ENCODE results near the gene KRTAP17-1. TPM values are rescaled to one million over a fixed set of nuclear protein-coding genes. Genes with fewer than 3 reads are reported as not detected.

KRTAP17-1 gene
- total RNA-seq, 1 experiment from 2014 or later: not detected

DNA sequence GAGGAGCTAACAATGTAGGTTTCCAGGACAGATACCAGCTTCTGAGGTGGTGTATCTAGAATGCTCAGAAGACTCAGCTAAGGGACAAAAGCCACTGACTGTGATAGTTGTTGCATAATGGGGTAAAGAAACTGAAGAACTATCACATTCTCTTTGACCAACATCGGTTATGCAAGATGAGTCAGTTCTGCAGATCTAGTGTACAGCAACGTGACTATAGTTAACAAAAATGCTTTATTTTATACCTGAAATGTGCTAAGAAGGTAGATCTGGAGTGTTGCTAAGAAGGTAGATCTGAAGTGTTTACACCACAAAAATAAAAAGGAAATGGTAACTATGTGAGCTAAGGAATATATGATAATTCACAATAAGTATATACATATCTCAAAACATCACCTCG is 47.8 kb downstream of the KRTAP17-1 start:
- Histone ChIP-seq H3K27ac (peak overlapping the region; percentile 17; the same call in 1 of the 2 replicates), H3K4me2 (no peak overlapping the region), H4K20me1 (ENCODE audit: insufficient read depth) (no peaks in the 10 kb centered on the region), H2AFZ (no peak overlapping the region), H3K27me3 (ENCODE audit: insufficient read depth, low read depth) (no peaks in the 10 kb centered on the region), H3K36me3 (ENCODE audit: low read depth) (no peaks in the 10 kb centered on the region), H3F3A (ENCODE audit: insufficient read depth, low read depth) (no peaks in the 10 kb centered on the region), H3K9me2 (ENCODE audit: insufficient read depth) (no peaks in the 10 kb centered on the region), H3K4me3 (no peak overlapping the region), H3K79me2 (ENCODE audit: low read depth) (no peaks in the 10 kb centered on the region), H3K9me3 (ENCODE audit: insufficient read depth, low read depth) (no peaks in the 10 kb centered on the region), H3K4me1 (replicated peaks; ENCODE audit: insufficient read depth) (peaks cover 12% of the 10 kb centered on the region)
- ChIA-PET POLR2A (ENCODE audit: unreplicated experiment) (no interaction called here), CTCF (no interaction called here)
- TF ChIP-seq, protein P1, sequence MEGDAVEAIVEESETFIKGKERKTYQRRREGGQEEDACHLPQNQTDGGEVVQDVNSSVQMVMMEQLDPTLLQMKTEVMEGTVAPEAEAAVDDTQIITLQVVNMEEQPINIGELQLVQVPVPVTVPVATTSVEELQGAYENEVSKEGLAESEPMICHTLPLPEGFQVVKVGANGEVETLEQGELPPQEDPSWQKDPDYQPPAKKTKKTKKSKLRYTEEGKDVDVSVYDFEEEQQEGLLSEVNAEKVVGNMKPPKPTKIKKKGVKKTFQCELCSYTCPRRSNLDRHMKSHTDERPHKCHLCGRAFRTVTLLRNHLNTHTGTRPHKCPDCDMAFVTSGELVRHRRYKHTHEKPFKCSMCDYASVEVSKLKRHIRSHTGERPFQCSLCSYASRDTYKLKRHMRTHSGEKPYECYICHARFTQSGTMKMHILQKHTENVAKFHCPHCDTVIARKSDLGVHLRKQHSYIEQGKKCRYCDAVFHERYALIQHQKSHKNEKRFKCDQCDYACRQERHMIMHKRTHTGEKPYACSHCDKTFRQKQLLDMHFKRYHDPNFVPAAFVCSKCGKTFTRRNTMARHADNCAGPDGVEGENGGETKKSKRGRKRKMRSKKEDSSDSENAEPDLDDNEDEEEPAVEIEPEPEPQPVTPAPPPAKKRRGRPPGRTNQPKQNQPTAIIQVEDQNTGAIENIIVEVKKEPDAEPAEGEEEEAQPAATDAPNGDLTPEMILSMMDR (conservative IDR thresholded peaks at IDR 0.05): no peak
- intact Hi-C loops (cut with micrococcal nuclease; ENCODE audit: unreplicated experiment): no loop called here
- no TSS peak for BruUV-seq (replicated peaks)
- DNase-seq: peak in 1 of 2 experiments; percentile 42

DNA sequence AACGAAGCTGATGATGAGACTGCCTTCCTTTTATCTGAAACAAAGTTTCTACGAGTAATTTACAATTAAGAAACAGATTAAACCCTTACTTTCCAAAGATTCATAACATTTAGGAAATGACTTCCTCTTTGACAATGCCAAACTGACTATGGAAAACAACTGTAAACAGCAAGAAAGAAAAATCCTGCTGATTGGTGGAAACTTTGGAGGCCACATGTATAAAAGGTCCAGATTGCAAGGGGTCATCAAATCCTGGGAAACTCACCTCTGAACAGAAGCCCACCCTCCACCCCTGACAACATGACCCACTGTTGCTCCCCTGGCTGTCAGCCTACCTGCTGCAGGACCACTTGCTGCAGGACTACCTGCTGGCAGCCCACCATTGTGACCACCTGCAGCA is 50.4 kb downstream of the KRTAP17-1 start, which contains the start of gene KRTAP9-6:
TSS of gene KRTAP9-6 (plus strand) at position 301 of the 400 bp plus-strand sequence. CDS start at position 301, 0 bp downstream.
- TF ChIP-seq, protein P1 (conservative IDR thresholded peaks at IDR 0.05): no peak
- TF ChIP-seq EZH2 (IDR thresholded peaks at IDR 0.05; ENCODE audit: low read depth): no peak
- peaks cover 12% of the 10 kb centered on the region for H3K4me1 ChIP-seq (replicated peaks; ENCODE audit: insufficient read depth)
- H3K4me2 ChIP-seq: no peak within 1 kb of the TSS
- no peaks in the 10 kb centered on the region for H3F3A ChIP-seq (ENCODE audit: insufficient read depth, low read depth)
- H3K36me3 ChIP-seq (ENCODE audit: low read depth): no peaks in the 10 kb centered on the region
- no peaks in the 10 kb centered on the region for H3K27me3 ChIP-seq (ENCODE audit: insufficient read depth, low read depth)
- POLR2A ChIA-PET (ENCODE audit: unreplicated experiment): no interaction called here
- no peaks in the 10 kb centered on the region for H3K79me2 ChIP-seq (ENCODE audit: low read depth)
- no peaks in the 10 kb centered on the region for H4K20me1 ChIP-seq (ENCODE audit: insufficient read depth)
- H3K9me2 ChIP-seq (ENCODE audit: insufficient read depth): no peaks in the 10 kb centered on the region
- no peak within 1 kb of the TSS for H2AFZ ChIP-seq
- no peak within 1 kb of the TSS for H3K4me3 ChIP-seq
- DNase-seq: no peak
- no peaks in the 10 kb centered on the region for H3K9me3 ChIP-seq (ENCODE audit: insufficient read depth, low read depth)
- CTCF ChIA-PET: no interaction called here
- no TSS peak for BruUV-seq (replicated peaks)
- intact Hi-C loops (cut with micrococcal nuclease; ENCODE audit: unreplicated experiment): no loop called here
- H3K27ac ChIP-seq: no peak within 1 kb of the TSS

Other genes with a start within 250 kb of the KRTAP17-1 start
- not detected in 2 replicates for gene KRTAP2-4, start 249.8 kb downstream of the KRTAP17-1 start, total RNA-seq (2021)
- gene KRTAP4-7, start 231.6 kb downstream of the KRTAP17-1 start, total RNA-seq (2021): not detected in 2 replicates
- gene KRTAP4-8, start 217.6 kb downstream of the KRTAP17-1 start, total RNA-seq (2021): not detected in 2 replicates
- not detected in 2 replicates for gene KRTAP4-16, start 213.5 kb downstream of the KRTAP17-1 start, total RNA-seq (2021)
- gene KRTAP4-9, start 210.3 kb downstream of the KRTAP17-1 start, total RNA-seq (2021): not detected in 2 replicates
- not detected in 2 replicates for gene KRTAP4-11, start 197.3 kb downstream of the KRTAP17-1 start, total RNA-seq (2021)
- gene KRTAP4-12, start 191.5 kb downstream of the KRTAP17-1 start, total RNA-seq (2021): not detected in 2 replicates
- gene KRTAP4-6, start 175.2 kb downstream of the KRTAP17-1 start, total RNA-seq (2021): not detected in 2 replicates
- not detected in 2 replicates for gene KRTAP4-5, start 165.9 kb downstream of the KRTAP17-1 start, total RNA-seq (2021)
- gene KRTAP4-4, start 155.0 kb downstream of the KRTAP17-1 start, total RNA-seq (2021): not detected in 2 replicates
- gene KRTAP4-3, start 147.5 kb downstream of the KRTAP17-1 start, total RNA-seq (2021): not detected in 2 replicates
- not detected in 2 replicates for gene KRTAP4-2, start 137.5 kb downstream of the KRTAP17-1 start, total RNA-seq (2021)
- gene KRTAP4-1, start 130.8 kb downstream of the KRTAP17-1 start, total RNA-seq (2021): not detected in 2 replicates
- gene KRTAP9-1, start 125.8 kb downstream of the KRTAP17-1 start, total RNA-seq (2021): not detected in 2 replicates
- gene KRTAP9-2, start 89.1 kb downstream of the KRTAP17-1 start, total RNA-seq (2021): not detected in 2 replicates
- gene KRTAP9-3, start 83.3 kb downstream of the KRTAP17-1 start, total RNA-seq (2021): not detected in 2 replicates
- not detected in 2 replicates for gene KRTAP9-8, start 77.7 kb downstream of the KRTAP17-1 start, total RNA-seq (2021)
- gene KRTAP9-4, start 66.0 kb downstream of the KRTAP17-1 start, total RNA-seq (2021): not detected in 2 replicates
- not detected in 2 replicates for gene KRTAP9-9, start 60.3 kb downstream of the KRTAP17-1 start, total RNA-seq (2021)
- not detected in 2 replicates for gene KRTAP9-6, start 50.3 kb downstream of the KRTAP17-1 start, total RNA-seq (2021)
- not detected in 2 replicates for gene KRTAP9-7, start 40.0 kb downstream of the KRTAP17-1 start, total RNA-seq (2021)
- not detected in 2 replicates for gene KRTAP29-1, start 12.9 kb downstream of the KRTAP17-1 start, total RNA-seq (2021)
- gene KRTAP16-1, start 6.4 kb downstream of the KRTAP17-1 start, total RNA-seq (2021): not detected in 2 replicates
- gene KRT33A, start 35.1 kb upstream of the KRTAP17-1 start, total RNA-seq (2021): not detected in 2 replicates
- not detected in 2 replicates for gene KRT33B, start 54.1 kb upstream of the KRTAP17-1 start, total RNA-seq (2021)
- 0.45 and 1.4 TPM in 2 replicates for gene KRT34, start 66.6 kb upstream of the KRTAP17-1 start, total RNA-seq (2021)
- not detected in 2 replicates for gene KRT31, start 81.9 kb upstream of the KRTAP17-1 start, total RNA-seq (2021)
- not detected in 2 replicates for gene KRT37, start 108.9 kb upstream of the KRTAP17-1 start, total RNA-seq (2021)
- not detected in 2 replicates for gene KRT38, start 125.3 kb upstream of the KRTAP17-1 start, total RNA-seq (2021)
- not detected in 2 replicates for gene KRT32, start 151.7 kb upstream of the KRTAP17-1 start, total RNA-seq (2021)
- gene KRT35, start 165.4 kb upstream of the KRTAP17-1 start, total RNA-seq (2021): not detected in 2 replicates
- not detected in 2 replicates for gene KRT36, start 174.2 kb upstream of the KRTAP17-1 start, total RNA-seq (2021)
- gene KRT13, start 189.9 kb upstream of the KRTAP17-1 start, total RNA-seq (2021): 606 and 1,548 TPM in 2 replicates
- 41.9 and 49.9 TPM in 2 replicates for gene KRT15, start 203.2 kb upstream of the KRTAP17-1 start, total RNA-seq (2021)
- 1,811 and 2,277 TPM in 2 replicates for gene KRT19, start 212.6 kb upstream of the KRTAP17-1 start, total RNA-seq (2021)